Measurements from ENCODE around the gene TXNDC16. TPM values are rescaled to one million over a fixed set of nuclear protein-coding genes. Genes with fewer than 3 reads are reported as not detected.

Gene TXNDC16
- polyA plus RNA-seq, 2 of the 4 experiments (the other 2 are of a cell fraction) = 1.4 to 3.0 TPM

GRCh38 chr14:52439476-52439875 lies 112.8 kb downstream of the TXNDC16 start:
- no peak for FAIRE-seq
- TF ChIP-seq JUN (IDR thresholded peaks at IDR 0.05) (no peak), HOXB5 (CRISPR knock-in tag; IDR thresholded peaks at IDR 0.05) (no peak), CHD4 (IDR thresholded peaks at IDR 0.05; ENCODE audit: borderline replicate concordance) (no peak), BCL3 (IDR thresholded peaks at IDR 0.05) (no peak), FOSL2 (IDR thresholded peaks at IDR 0.05) (no peak), FOSL2 (CRISPR knock-in tag; IDR thresholded peaks at IDR 0.05) (no peak), BHLHE40 (IDR thresholded peaks at IDR 0.05; ENCODE audit: low read depth, low read length) (no peak), RCOR1 (IDR thresholded peaks at IDR 0.05; ENCODE audit: low read depth, low read length) (no peak), GATA3 (IDR thresholded peaks at IDR 0.05; ENCODE audit: borderline replicate concordance) (no peak), RNF2 (IDR thresholded peaks at IDR 0.05; ENCODE audit: borderline replicate concordance, low read depth) (no peak), CBX8 (IDR thresholded peaks at IDR 0.05) (no peak), ZC3H11A (IDR thresholded peaks at IDR 0.05) (no peak), NPAS2 (CRISPR knock-in tag; IDR thresholded peaks at IDR 0.05; ENCODE audit: borderline replicate concordance) (no peak), TP53 (CRISPR knock-in tag; IDR thresholded peaks at IDR 0.05) (no peak), POLR2A (IDR thresholded peaks at IDR 0.05; ENCODE audit: low read length) (no peak)
- H3K9me3 ChIP-seq = no peaks in the 10 kb centered on the region
- POLR2A ChIA-PET = no interaction called here
- no peak overlapping the region for H3K4me3 ChIP-seq
- CTCF ChIA-PET = interaction anchor here (0.9 kb wide), 1 partner anchor 76 kb away, joined by 4 read pairs; no protein-coding TSS in a partner anchor
- ATAC-seq = no peak
- no peaks in the 10 kb centered on the region for H3K4me1 ChIP-seq
- WGBS (ENCODE audit: missing lambda C conversion rate) = 91% methylated on average over 4 of the region's 4 CpGs
- no peak for DNase-seq (ENCODE audit: low read depth in 1 of 2, low spot score in 1 of 2)
- no peak overlapping the region for H3K4me2 ChIP-seq
- H3K27ac ChIP-seq = no peak overlapping the region

- Histone ChIP-seq H3K27ac (no peak overlapping the region), H3K4me3 (no peak overlapping the region), H3K4me1 (no peaks in the 10 kb centered on the region), H3K9me3 (no peaks in the 10 kb centered on the region), H3K4me2 (no peak overlapping the region)
- DNase-seq (ENCODE audit: low read depth in 1 of 2, low spot score in 1 of 2) (no peak), ATAC-seq (no peak), FAIRE-seq (no peak)
- ChIA-PET POLR2A (interaction anchor here (0.6 kb wide), 1 partner anchor 28 kb away, joined by 7 read pairs; no protein-coding TSS in a partner anchor), CTCF (interaction anchor here (1.2 kb wide), 1 partner anchor 12 kb away, joined by 3 read pairs; no protein-coding TSS in a partner anchor)
- TF ChIP-seq CHD4 (IDR thresholded peaks at IDR 0.05; ENCODE audit: borderline replicate concordance) (no peak), MYC (IDR thresholded peaks at IDR 0.05; ENCODE audit: borderline replicate concordance, low read length) (no peak), KDM5A (IDR thresholded peaks at IDR 0.05) (no peak), TP53 (CRISPR knock-in tag; IDR thresholded peaks at IDR 0.05) (no peak)
- 66% methylated on average over 1 of the region's 1 CpG for WGBS (ENCODE audit: missing lambda C conversion rate)
Measured at GRCh38 chr14:52434955-52435354, 117.3 kb downstream of the TXNDC16 start.

DNA sequence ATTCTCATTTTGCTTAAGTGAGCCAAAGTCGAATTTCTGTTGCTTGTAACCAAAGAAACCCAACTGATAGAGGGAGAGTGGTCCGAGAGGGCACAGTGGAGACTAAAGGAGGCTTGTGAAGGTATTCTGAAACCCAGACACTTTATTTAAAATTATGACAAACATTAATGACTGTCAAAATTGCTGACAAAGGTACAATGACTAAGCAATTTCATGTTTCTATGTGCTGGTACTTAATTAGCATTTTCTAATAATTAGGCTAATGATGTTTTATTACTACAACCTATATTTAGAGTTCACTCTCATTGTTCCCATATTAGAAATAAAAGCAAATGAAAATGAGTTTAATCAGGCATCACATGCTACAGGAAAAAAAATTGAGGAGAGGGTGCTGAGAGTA lies 121.8 kb downstream of the TXNDC16 start:
- POLR2A ChIA-PET = no interaction called here
- no peak for FAIRE-seq
- no peak for DNase-seq (ENCODE audit: low read depth in 1 of 2, low spot score in 1 of 2)
- TF ChIP-seq FOXS1 (CRISPR knock-in tag; IDR thresholded peaks at IDR 0.05) (no peak), NR3C1 (IDR thresholded peaks at IDR 0.05) (no peak), ZFP36 (IDR thresholded peaks at IDR 0.05; ENCODE audit: borderline replicate concordance, partially characterized antibody) (no peak), KDM1A (IDR thresholded peaks at IDR 0.05; ENCODE audit: low read depth) (no peak), POLR2AphosphoS2 (conservative IDR thresholded peaks at IDR 0.05; ENCODE audit: low read length) (no peak), MAZ (IDR thresholded peaks at IDR 0.05; ENCODE audit: borderline replicate concordance, low read depth, low read length) (no peak), MAX (IDR thresholded peaks at IDR 0.05) (no peak), NPAS2 (CRISPR knock-in tag; IDR thresholded peaks at IDR 0.05; ENCODE audit: borderline replicate concordance) (no peak), HDAC2 (IDR thresholded peaks at IDR 0.05) (no peak), CTCF (IDR thresholded peaks at IDR 0.05) (no peak), NFE2L2 (conservative IDR thresholded peaks at IDR 0.05; ENCODE audit: low read length) (peak; percentile 91), RNF2 (IDR thresholded peaks at IDR 0.05; ENCODE audit: borderline replicate concordance, low read depth) (no peak), ZSCAN20 (CRISPR knock-in tag; IDR thresholded peaks at IDR 0.05) (no peak), MAFK (IDR thresholded peaks at IDR 0.05; ENCODE audit: partially characterized antibody) (peak; percentile 95), ZC3H11A (IDR thresholded peaks at IDR 0.05) (no peak), CBX2 (IDR thresholded peaks at IDR 0.05; ENCODE audit: borderline replicate concordance, low read depth) (no peak), EHMT2 (IDR thresholded peaks at IDR 0.05; ENCODE audit: low read depth) (no peak)

More for the DNA sequence above, 121.8 kb downstream of the TXNDC16 start:
- ATAC-seq = no peak
- Histone ChIP-seq H3K9me3 (no peaks in the 10 kb centered on the region), H3K27ac (peak overlapping the region; percentile 34 to 51; a peak in 2 of 6 replicates), H3K4me3 (no peak overlapping the region), H3K4me1 (no peaks in the 10 kb centered on the region), H3K4me2 (no peak overlapping the region)
- WGBS (ENCODE audit: missing lambda C conversion rate) = 56% methylated on average over 2 of the region's 2 CpGs
- CTCF ChIA-PET = interaction anchor here (0.6 to 0.7 kb wide), 2 partner anchors 22 to 132 kb away, joined by 4 read pairs; no protein-coding TSS in a partner anchor

All from A549 (cell line).